ENCODE results near the gene RIMS1.

RIMS1 gene

GRCh38 chr6:72094506-72094905 lies 208.2 kb downstream of the RIMS1 start:
- DNase-seq (ENCODE audit: low read depth, low spot score): no peak

- DNase-seq (ENCODE audit: low read depth, low spot score): no peak
Observed at GRCh38 chr6:72102561-72102960, 216.2 kb downstream of the RIMS1 start.

- DNase-seq (ENCODE audit: low read depth, low spot score): no peak
Observed at GRCh38 chr6:72111611-72112010, 225.3 kb downstream of the RIMS1 start.

GRCh38 chr6:72130327-72130726 lies 244.0 kb downstream of the RIMS1 start:
- DNase-seq (ENCODE audit: low read depth, low spot score): no peak

GRCh38 chr6:72132427-72132826 lies 246.1 kb downstream of the RIMS1 start:
- no peak for DNase-seq (ENCODE audit: low read depth, low spot score)

GRCh38 chr6:72132851-72133250 lies 246.5 kb downstream of the RIMS1 start:
- DNase-seq (ENCODE audit: low read depth, low spot score): no peak

GRCh38 chr6:72133324-72133723 lies 247.0 kb downstream of the RIMS1 start:
- no peak for DNase-seq (ENCODE audit: low read depth, low spot score)

- DNase-seq (ENCODE audit: low read depth, low spot score): no peak
Observed at GRCh38 chr6:72140795-72141194, 254.4 kb downstream of the RIMS1 start.

GRCh38 chr6:72149715-72150114 lies 263.4 kb downstream of the RIMS1 start:
- DNase-seq (ENCODE audit: low read depth, low spot score): no peak

- DNase-seq (ENCODE audit: low read depth, low spot score): no peak
Observed at GRCh38 chr6:72151742-72152141, 265.4 kb downstream of the RIMS1 start.

GRCh38 chr6:72175916-72176315 lies 289.6 kb downstream of the RIMS1 start:
- no peak for DNase-seq (ENCODE audit: low read depth, low spot score)

GRCh38 chr6:72182337-72183246 lies 296.2 kb downstream of the RIMS1 start:
- no peak for DNase-seq (ENCODE audit: low read depth, low spot score)

GRCh38 chr6:72203983-72204382 lies 317.6 kb downstream of the RIMS1 start:
- DNase-seq (ENCODE audit: low read depth, low spot score): no peak

- no peak for DNase-seq (ENCODE audit: low read depth, low spot score)
Observed at GRCh38 chr6:72205500-72205899, 319.1 kb downstream of the RIMS1 start.

- DNase-seq (ENCODE audit: low read depth, low spot score): no peak
Observed at GRCh38 chr6:72206606-72207005, 320.3 kb downstream of the RIMS1 start.

GRCh38 chr6:72212686-72213085 lies 326.3 kb downstream of the RIMS1 start:
- no peak for DNase-seq (ENCODE audit: low read depth, low spot score)

- DNase-seq (ENCODE audit: low read depth, low spot score): no peak
Observed at GRCh38 chr6:72213654-72214053, 327.3 kb downstream of the RIMS1 start.

GRCh38 chr6:72216222-72217068 lies 330.1 kb downstream of the RIMS1 start:
- no peak for DNase-seq (ENCODE audit: low read depth, low spot score)

- no peak for DNase-seq (ENCODE audit: low read depth, low spot score)
Observed at GRCh38 chr6:72217626-72218025, 331.3 kb downstream of the RIMS1 start.

- DNase-seq (ENCODE audit: low read depth, low spot score): no peak
Observed at GRCh38 chr6:72218125-72218524, 331.8 kb downstream of the RIMS1 start.

GRCh38 chr6:72219536-72219935 lies 333.2 kb downstream of the RIMS1 start:
- no peak for DNase-seq (ENCODE audit: low read depth, low spot score)

- no peak for DNase-seq (ENCODE audit: low read depth, low spot score)
Observed at GRCh38 chr6:72238021-72238420, 351.7 kb downstream of the RIMS1 start.

- no peak for DNase-seq (ENCODE audit: low read depth, low spot score)
Observed at GRCh38 chr6:72238900-72239299, 352.6 kb downstream of the RIMS1 start.

All from activated naive CD8-positive, alpha-beta T cell treated with anti-CD3 and anti-CD28 coated beads, Interleukin-2, amount 50 U/mL, for 16 hours (primary cell).